ENCODE measurements around the gene ITM2A.

The ITM2A gene

GRCh38 chrX:79366873-79367749, at the start of gene ITM2A:
TSS of gene ITM2A (minus strand) at chrX:79367334. CDS start at chrX:79367215, 119 bp downstream.
- DNase-seq = no peak

GRCh38 chrX:79415056-79415455, 47.9 kb upstream of the ITM2A start:
- no peak for DNase-seq

GRCh38 chrX:79413963-79414362, 46.8 kb upstream of the ITM2A start:
- no peak for DNase-seq

GRCh38 chrX:79412972-79413371, 45.8 kb upstream of the ITM2A start:
- DNase-seq = no peak

GRCh38 chrX:79412166-79412565, 45.0 kb upstream of the ITM2A start:
- no peak for DNase-seq

- no peak for DNase-seq
Measured at GRCh38 chrX:79409657-79410056, 42.5 kb upstream of the ITM2A start.

GRCh38 chrX:79408623-79409322, 41.6 kb upstream of the ITM2A start:
- DNase-seq = no peak

- no peak for DNase-seq
Measured at GRCh38 chrX:79400623-79401022, 33.5 kb upstream of the ITM2A start.

- no peak for DNase-seq
Measured at GRCh38 chrX:79375340-79375739, 8.2 kb upstream of the ITM2A start.

- DNase-seq = no peak
Measured at GRCh38 chrX:79371640-79372039, 4.5 kb upstream of the ITM2A start.

- no peak for DNase-seq
Measured at GRCh38 chrX:79371101-79371500, 4.0 kb upstream of the ITM2A start.

GRCh38 chrX:79369871-79370270, 2.7 kb upstream of the ITM2A start:
- DNase-seq = no peak

- no peak for DNase-seq
Measured at GRCh38 chrX:79368441-79368840, 1.3 kb upstream of the ITM2A start.

- no peak for DNase-seq
Measured at GRCh38 chrX:79367907-79368306, 773 bp upstream of the ITM2A start.

- no peak for DNase-seq
Measured at GRCh38 chrX:79366556-79366872, 620 bp downstream of the ITM2A start.

GRCh38 chrX:79365591-79365990, 1.5 kb downstream of the ITM2A start:
- DNase-seq = no peak

- DNase-seq = no peak
Measured at GRCh38 chrX:79364306-79364705, 2.8 kb downstream of the ITM2A start.

- no peak for DNase-seq
Measured at GRCh38 chrX:79361192-79361870, 5.8 kb downstream of the ITM2A start.

- DNase-seq = no peak
Measured at GRCh38 chrX:79336869-79337815, 30.0 kb downstream of the ITM2A start.

GRCh38 chrX:79330022-79330421, 37.1 kb downstream of the ITM2A start:
- DNase-seq = no peak

GRCh38 chrX:79325263-79325958, 41.7 kb downstream of the ITM2A start:
- DNase-seq = no peak
